Neural progenitor cell (in vitro differentiated cells): ENCODE data around the gene SLC14A1.

Experiments
- EZH2 ChIP-seq: fragments of 200-600 bp; sonication (generic); IDR thresholded peaks from 2 replicates; pipeline ENCODE4 v1.6.1; 2017; ENCODE audit warnings: antibody characterized with exemption, mild to moderate bottlenecking, moderate library complexity
- TF ChIP-seq, protein P1 (sequence below): fragments of 200-600 bp; sonication (generic); IDR thresholded peaks from 2 replicates; pipeline ENCODE4 v1.5.1; 2017; ENCODE audit warnings: antibody characterized with exemption, mild to moderate bottlenecking

DNA sequence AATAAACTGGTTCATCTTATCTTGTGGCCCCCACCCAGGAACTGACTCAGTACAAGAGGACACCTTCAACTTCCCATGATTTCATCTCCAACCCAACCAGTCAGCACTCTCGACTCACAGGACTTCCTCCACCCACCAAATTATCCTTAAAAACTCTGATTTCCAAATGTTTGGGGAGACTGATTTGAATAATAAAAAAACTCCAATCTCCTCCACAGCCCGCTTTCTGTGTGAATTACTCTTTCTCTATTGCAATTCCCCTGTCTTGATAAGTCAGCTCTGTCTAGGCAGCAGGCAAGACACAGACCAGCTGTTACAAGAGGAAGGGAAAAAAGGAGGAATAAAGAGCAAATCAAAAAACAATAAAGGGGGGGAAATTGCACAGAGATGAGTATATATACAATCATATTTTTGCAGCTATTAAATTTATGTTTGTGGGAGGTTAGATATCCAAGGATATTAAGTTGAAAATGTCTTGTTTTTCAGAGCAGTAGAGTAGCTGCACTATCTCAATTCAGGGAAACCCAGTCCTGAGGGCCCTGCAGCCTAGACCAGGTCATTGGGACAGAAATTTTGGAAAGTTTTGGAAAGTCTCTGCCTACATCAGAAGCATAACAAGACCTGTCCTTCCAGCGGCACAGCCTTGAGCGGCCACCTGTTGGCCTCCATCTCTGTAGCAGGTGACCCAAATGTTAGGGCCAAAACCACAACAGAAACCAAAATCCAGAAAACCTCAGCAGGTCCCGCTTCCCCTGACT, 68.7 kb downstream of the SLC14A1 start:
- TF ChIP-seq, protein P1, sequence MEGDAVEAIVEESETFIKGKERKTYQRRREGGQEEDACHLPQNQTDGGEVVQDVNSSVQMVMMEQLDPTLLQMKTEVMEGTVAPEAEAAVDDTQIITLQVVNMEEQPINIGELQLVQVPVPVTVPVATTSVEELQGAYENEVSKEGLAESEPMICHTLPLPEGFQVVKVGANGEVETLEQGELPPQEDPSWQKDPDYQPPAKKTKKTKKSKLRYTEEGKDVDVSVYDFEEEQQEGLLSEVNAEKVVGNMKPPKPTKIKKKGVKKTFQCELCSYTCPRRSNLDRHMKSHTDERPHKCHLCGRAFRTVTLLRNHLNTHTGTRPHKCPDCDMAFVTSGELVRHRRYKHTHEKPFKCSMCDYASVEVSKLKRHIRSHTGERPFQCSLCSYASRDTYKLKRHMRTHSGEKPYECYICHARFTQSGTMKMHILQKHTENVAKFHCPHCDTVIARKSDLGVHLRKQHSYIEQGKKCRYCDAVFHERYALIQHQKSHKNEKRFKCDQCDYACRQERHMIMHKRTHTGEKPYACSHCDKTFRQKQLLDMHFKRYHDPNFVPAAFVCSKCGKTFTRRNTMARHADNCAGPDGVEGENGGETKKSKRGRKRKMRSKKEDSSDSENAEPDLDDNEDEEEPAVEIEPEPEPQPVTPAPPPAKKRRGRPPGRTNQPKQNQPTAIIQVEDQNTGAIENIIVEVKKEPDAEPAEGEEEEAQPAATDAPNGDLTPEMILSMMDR: no peak
- TF ChIP-seq EZH2: no peak
